ENCODE results near the gene RBP5. TPM values are rescaled to one million over a fixed set of nuclear protein-coding genes. Genes with fewer than 3 reads are reported as not detected.

RBP5 gene
- polyA plus RNA-seq, 2 of the 4 experiments (the other 2 are of a cell fraction): 0.25 TPM; not detected in 1

DNA sequence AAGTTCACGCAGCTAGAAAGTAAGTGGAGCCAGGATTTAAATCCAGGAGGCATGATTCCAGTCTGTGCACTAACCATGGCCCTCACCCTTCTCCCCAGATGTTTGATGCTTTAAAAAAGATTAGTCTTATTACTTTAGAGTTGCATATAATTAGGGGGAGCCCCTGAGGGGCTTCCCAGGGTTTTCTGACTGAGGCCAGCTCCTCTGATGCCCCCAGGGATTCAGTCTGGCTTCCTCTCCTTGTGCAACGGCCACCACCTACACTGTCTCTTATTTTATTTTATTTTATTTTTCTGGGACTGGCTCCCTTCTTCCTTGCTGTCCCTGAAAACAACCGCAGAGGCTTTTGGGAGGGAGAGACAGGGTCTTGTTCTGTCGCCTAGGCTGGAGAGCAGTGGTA lies 24.1 kb upstream of the RBP5 start:
- FAIRE-seq: no peak
- TF ChIP-seq, protein P1, sequence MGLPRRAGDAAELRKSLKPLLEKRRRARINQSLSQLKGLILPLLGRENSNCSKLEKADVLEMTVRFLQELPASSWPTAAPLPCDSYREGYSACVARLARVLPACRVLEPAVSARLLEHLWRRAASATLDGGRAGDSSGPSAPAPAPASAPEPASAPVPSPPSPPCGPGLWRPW (IDR thresholded peaks at IDR 0.05): no peak
- POLR2A ChIA-PET: no interaction called here
- no peak overlapping the region for H3K27ac ChIP-seq
- H3K4me2 ChIP-seq: no peak overlapping the region
- no peak for DNase-seq (ENCODE audit: low read depth in 1 of 2, low spot score in 1 of 2)
- CTCF ChIA-PET: interaction anchor here (0.6 to 4.5 kb wide), 6 partner anchors 8 to 578 kb away, joined by 3 to 71 read pairs (median 4); no protein-coding TSS in a partner anchor
- no peaks in the 10 kb centered on the region for H3K9me3 ChIP-seq
- no peak overlapping the region for H3K4me3 ChIP-seq
- 80% methylated on average over 4 of the region's 4 CpGs for WGBS (ENCODE audit: missing lambda C conversion rate)
- ATAC-seq: no peak
- no peaks in the 10 kb centered on the region for H3K4me1 ChIP-seq

DNA sequence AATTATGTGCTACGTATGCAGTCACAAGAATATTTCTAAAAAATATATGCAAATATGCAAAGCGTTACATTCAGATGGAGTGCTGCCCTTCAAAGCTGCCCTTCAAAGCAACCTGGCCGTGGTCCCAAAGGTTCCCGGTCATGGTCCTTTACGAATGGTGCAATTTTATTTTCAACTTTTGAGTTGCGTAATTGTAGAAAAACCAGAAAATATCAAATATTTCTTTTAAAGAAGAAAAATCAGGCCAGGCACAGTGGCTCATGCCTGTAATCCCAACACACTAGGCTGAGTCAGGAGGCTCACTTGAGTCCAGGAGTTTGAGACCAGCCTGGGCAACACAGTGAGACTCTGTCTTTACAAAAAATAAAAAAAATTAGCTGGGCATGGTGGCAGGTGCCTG lies 22.8 kb upstream of the RBP5 start:
- WGBS (ENCODE audit: missing lambda C conversion rate): 90% methylated on average over 6 of the region's 6 CpGs
- no peaks in the 10 kb centered on the region for H3K4me1 ChIP-seq
- no peak overlapping the region for H3K27ac ChIP-seq
- H3K4me2 ChIP-seq: no peak overlapping the region
- FAIRE-seq: no peak
- TF ChIP-seq ZSCAN20 (CRISPR knock-in tag; IDR thresholded peaks at IDR 0.05) (no peak), CEBPB (IDR thresholded peaks at IDR 0.05) (0 out of 4 replicates have a peak, but pooled peaks of 1 of the 2 experiments have one; percentile 31)
- ATAC-seq: no peak
- H3K9me3 ChIP-seq: no peaks in the 10 kb centered on the region
- ChIA-PET CTCF (interaction anchor here (0.8 to 1.4 kb wide), 4 partner anchors 10 to 12 kb away, joined by 3 to 5 read pairs (median 4); no protein-coding TSS in a partner anchor), POLR2A (no interaction called here)
- DNase-seq (ENCODE audit: low read depth in 1 of 2, low spot score in 1 of 2): no peak
- H3K4me3 ChIP-seq: no peak overlapping the region

DNA sequence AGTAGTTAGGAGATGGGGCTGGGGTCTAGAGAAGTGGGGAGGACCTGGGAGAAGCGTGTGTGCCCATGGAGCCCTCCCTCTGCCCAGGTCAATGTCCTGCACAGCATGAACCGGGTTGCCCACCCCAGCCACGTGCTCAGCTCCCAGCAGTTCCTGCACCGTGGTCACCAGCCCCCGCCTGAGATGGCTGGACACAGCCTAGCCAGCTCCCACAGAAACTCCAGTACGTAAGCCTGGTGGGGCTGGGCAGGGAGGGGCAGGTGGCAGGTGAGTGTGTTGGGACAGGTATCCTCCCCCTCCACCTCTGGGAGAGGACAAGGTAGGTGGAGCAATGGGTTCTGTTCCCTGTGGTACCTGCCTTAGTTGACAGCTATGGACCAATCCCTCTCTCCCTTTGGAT lies 22.2 kb upstream of the RBP5 start:
- POLR2A ChIA-PET: no interaction called here
- CTCF ChIA-PET: interaction anchor here (1.0 to 2.0 kb wide), 3 partner anchors 9 to 12 kb away, joined by 4 to 7 read pairs (median 5); no protein-coding TSS in a partner anchor
- no peak overlapping the region for H3K4me3 ChIP-seq
- ATAC-seq: no peak
- H3K4me1 ChIP-seq: no peaks in the 10 kb centered on the region
- no peaks in the 10 kb centered on the region for H3K9me3 ChIP-seq
- no peak overlapping the region for H3K4me2 ChIP-seq
- FAIRE-seq: no peak
- no peak for DNase-seq (ENCODE audit: low read depth in 1 of 2, low spot score in 1 of 2)
- WGBS (ENCODE audit: missing lambda C conversion rate): 83% methylated on average over 6 of the region's 6 CpGs
- no peak overlapping the region for H3K27ac ChIP-seq
- TF ChIP-seq NFE2L2 (conservative IDR thresholded peaks at IDR 0.05; ENCODE audit: low read length) (no peak), CHD2 (IDR thresholded peaks at IDR 0.05; ENCODE audit: low read length, partially characterized antibody) (no peak), BHLHE40 (IDR thresholded peaks at IDR 0.05; ENCODE audit: low read depth, low read length) (no peak), MAFK (IDR thresholded peaks at IDR 0.05; ENCODE audit: partially characterized antibody) (no peak), ESRRA (IDR thresholded peaks at IDR 0.05; ENCODE audit: borderline replicate concordance, low read length) (no peak), JUN (IDR thresholded peaks at IDR 0.05) (no peak), CBX2 (IDR thresholded peaks at IDR 0.05; ENCODE audit: borderline replicate concordance, low read depth) (no peak), KDM1A (IDR thresholded peaks at IDR 0.05; ENCODE audit: low read depth) (no peak), GATA3 (IDR thresholded peaks at IDR 0.05; ENCODE audit: borderline replicate concordance) (no peak), RCOR1 (IDR thresholded peaks at IDR 0.05; ENCODE audit: low read depth, low read length) (no peak), POLR2AphosphoS2 (conservative IDR thresholded peaks at IDR 0.05; ENCODE audit: low read length) (no peak), TFCP2L1 (CRISPR knock-in tag; IDR thresholded peaks at IDR 0.05) (no peak), POLR2A (IDR thresholded peaks at IDR 0.05; ENCODE audit: low read length) (no peak), HDAC2 (IDR thresholded peaks at IDR 0.05) (no peak)

DNA sequence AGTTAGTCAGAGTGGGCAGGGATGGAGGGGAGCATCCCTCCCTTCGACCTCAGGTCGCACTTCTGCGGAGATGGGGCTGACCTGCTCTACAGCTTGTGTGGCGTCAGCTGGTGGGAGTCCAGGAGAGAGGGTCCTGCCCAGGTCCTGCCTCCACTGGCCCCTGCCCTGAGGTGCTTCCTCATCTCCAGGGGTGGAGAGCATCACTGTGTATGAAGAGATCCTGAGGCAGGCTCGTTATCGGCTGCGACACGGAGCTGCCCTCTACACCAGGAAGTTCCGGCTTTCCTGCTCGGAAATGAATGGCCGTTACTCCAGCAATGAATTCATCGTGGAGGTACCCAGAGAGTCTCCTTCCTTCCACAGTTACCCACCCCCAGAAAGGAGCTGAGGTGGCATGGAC lies 21.7 kb upstream of the RBP5 start:
- Histone ChIP-seq H3K4me1 (no peaks in the 10 kb centered on the region), H3K4me3 (no peak overlapping the region), H3K27ac (no peak overlapping the region), H3K9me3 (no peaks in the 10 kb centered on the region), H3K4me2 (no peak overlapping the region)
- FAIRE-seq (no peak), ATAC-seq (no peak), DNase-seq (ENCODE audit: low read depth in 1 of 2, low spot score in 1 of 2) (no peak)
- CTCF ChIA-PET: interaction anchor here (1.0 to 2.0 kb wide), 4 partner anchors 8 to 1395 kb away, joined by 3 to 7 read pairs (median 4); no protein-coding TSS in a partner anchor
- POLR2A ChIA-PET: no interaction called here
- 92% methylated on average over 12 of the region's 12 CpGs for WGBS (ENCODE audit: missing lambda C conversion rate)
- TF ChIP-seq, protein P1 (IDR thresholded peaks at IDR 0.05): no peak
- TF ChIP-seq, protein P2, sequence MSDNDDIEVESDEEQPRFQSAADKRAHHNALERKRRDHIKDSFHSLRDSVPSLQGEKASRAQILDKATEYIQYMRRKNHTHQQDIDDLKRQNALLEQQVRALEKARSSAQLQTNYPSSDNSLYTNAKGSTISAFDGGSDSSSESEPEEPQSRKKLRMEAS (IDR thresholded peaks at IDR 0.05): no peak
- TF ChIP-seq, protein P3, sequence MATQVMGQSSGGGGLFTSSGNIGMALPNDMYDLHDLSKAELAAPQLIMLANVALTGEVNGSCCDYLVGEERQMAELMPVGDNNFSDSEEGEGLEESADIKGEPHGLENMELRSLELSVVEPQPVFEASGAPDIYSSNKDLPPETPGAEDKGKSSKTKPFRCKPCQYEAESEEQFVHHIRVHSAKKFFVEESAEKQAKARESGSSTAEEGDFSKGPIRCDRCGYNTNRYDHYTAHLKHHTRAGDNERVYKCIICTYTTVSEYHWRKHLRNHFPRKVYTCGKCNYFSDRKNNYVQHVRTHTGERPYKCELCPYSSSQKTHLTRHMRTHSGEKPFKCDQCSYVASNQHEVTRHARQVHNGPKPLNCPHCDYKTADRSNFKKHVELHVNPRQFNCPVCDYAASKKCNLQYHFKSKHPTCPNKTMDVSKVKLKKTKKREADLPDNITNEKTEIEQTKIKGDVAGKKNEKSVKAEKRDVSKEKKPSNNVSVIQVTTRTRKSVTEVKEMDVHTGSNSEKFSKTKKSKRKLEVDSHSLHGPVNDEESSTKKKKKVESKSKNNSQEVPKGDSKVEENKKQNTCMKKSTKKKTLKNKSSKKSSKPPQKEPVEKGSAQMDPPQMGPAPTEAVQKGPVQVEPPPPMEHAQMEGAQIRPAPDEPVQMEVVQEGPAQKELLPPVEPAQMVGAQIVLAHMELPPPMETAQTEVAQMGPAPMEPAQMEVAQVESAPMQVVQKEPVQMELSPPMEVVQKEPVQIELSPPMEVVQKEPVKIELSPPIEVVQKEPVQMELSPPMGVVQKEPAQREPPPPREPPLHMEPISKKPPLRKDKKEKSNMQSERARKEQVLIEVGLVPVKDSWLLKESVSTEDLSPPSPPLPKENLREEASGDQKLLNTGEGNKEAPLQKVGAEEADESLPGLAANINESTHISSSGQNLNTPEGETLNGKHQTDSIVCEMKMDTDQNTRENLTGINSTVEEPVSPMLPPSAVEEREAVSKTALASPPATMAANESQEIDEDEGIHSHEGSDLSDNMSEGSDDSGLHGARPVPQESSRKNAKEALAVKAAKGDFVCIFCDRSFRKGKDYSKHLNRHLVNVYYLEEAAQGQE (IDR thresholded peaks at IDR 0.05): no peak
- no peak for TF ChIP-seq CBX2 (IDR thresholded peaks at IDR 0.05; ENCODE audit: borderline replicate concordance, low read depth)
- TF ChIP-seq NPAS2 (CRISPR knock-in tag; IDR thresholded peaks at IDR 0.05; ENCODE audit: borderline replicate concordance): no peak
- TF ChIP-seq ZC3H11A (IDR thresholded peaks at IDR 0.05): no peak
- TF ChIP-seq, protein P4, sequence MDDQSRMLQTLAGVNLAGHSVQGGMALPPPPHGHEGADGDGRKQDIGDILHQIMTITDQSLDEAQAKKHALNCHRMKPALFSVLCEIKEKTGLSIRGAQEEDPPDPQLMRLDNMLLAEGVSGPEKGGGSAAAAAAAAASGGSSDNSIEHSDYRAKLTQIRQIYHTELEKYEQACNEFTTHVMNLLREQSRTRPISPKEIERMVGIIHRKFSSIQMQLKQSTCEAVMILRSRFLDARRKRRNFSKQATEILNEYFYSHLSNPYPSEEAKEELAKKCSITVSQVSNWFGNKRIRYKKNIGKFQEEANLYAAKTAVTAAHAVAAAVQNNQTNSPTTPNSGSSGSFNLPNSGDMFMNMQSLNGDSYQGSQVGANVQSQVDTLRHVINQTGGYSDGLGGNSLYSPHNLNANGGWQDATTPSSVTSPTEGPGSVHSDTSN (IDR thresholded peaks at IDR 0.05): no peak
- TF ChIP-seq CBX8 (IDR thresholded peaks at IDR 0.05): no peak
- TF ChIP-seq NFE2L2 (conservative IDR thresholded peaks at IDR 0.05; ENCODE audit: low read length): no peak
- TF ChIP-seq PHF8 (IDR thresholded peaks at IDR 0.05; ENCODE audit: borderline replicate concordance, low read depth): no peak
- no peak for TF ChIP-seq HOXB13 (CRISPR knock-in tag; IDR thresholded peaks at IDR 0.05; ENCODE audit: low read depth)
- TF ChIP-seq EHMT2 (IDR thresholded peaks at IDR 0.05; ENCODE audit: low read depth): no peak
- TF ChIP-seq, protein P5, sequence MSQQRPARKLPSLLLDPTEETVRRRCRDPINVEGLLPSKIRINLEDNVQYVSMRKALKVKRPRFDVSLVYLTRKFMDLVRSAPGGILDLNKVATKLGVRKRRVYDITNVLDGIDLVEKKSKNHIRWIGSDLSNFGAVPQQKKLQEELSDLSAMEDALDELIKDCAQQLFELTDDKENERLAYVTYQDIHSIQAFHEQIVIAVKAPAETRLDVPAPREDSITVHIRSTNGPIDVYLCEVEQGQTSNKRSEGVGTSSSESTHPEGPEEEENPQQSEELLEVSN (IDR thresholded peaks at IDR 0.05; ENCODE audit: borderline replicate concordance, low read depth): no peak

All from A549 (cell line).